ENCODE measurements around the gene CARD9.

DNA sequence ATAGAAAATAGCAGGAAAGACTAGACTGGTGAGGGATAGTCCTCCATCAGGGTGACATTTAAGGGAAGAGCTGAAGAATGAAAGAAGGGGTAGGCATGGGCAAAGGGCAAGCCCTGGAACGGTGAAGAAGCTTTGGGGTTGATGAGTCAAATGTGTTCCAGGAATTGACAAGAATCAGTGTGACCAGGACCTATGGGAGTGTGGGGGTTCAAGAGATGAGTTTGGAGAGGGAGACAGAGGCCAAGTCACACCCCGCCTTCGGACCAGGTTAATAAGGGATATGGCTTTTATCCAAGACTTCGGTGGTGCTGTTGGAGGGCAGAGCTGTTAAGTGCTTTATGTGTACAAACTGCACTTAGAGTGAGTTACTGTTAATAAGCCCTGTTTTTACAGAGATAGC lies 37.9 kb upstream of the CARD9 start:
- no peak for TF ChIP-seq POLR2AphosphoS5 (IDR thresholded peaks at IDR 0.05; ENCODE audit: low read depth, low read length)
- no peak for TF ChIP-seq GTF2F1 (IDR thresholded peaks at IDR 0.05; ENCODE audit: borderline replicate concordance, low read depth, low read length)
- no peak for TF ChIP-seq TAF1 (IDR thresholded peaks at IDR 0.05; ENCODE audit: low read depth, low read length)
- no peak for TF ChIP-seq KDM1A (IDR thresholded peaks at IDR 0.05; ENCODE audit: borderline replicate concordance, low read length)
- TF ChIP-seq HDAC6 (IDR thresholded peaks at IDR 0.05; ENCODE audit: low read depth, low read length), result no peak
- TF ChIP-seq CTCF (IDR thresholded peaks at IDR 0.05; ENCODE audit: control extremely low read depth in 1 of 3, insufficient read depth in 1 of 3, low read depth in 1 of 3, low read length in 3 of 3), result no peak
- TF ChIP-seq TAF7 (optimal IDR thresholded peaks at IDR 0.05; ENCODE audit: borderline replicate concordance, low read depth, low read length), result no peak
- TF ChIP-seq EP300 (IDR thresholded peaks at IDR 0.05; ENCODE audit: borderline replicate concordance in 1 of 2, low read depth in 2 of 2, low read length in 2 of 2), result no peak
- TF ChIP-seq POLR2A (IDR thresholded peaks at IDR 0.05; ENCODE audit: control extremely low read depth in 1 of 2, low read depth in 2 of 2, low read length in 2 of 2), result no peak
- TF ChIP-seq, protein P1, sequence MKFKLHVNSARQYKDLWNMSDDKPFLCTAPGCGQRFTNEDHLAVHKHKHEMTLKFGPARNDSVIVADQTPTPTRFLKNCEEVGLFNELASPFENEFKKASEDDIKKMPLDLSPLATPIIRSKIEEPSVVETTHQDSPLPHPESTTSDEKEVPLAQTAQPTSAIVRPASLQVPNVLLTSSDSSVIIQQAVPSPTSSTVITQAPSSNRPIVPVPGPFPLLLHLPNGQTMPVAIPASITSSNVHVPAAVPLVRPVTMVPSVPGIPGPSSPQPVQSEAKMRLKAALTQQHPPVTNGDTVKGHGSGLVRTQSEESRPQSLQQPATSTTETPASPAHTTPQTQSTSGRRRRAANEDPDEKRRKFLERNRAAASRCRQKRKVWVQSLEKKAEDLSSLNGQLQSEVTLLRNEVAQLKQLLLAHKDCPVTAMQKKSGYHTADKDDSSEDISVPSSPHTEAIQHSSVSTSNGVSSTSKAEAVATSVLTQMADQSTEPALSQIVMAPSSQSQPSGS (IDR thresholded peaks at IDR 0.05; ENCODE audit: low read length), result no peak
- TF ChIP-seq SP1 (IDR thresholded peaks at IDR 0.05; ENCODE audit: low read depth, low read length), result no peak
